Esophagus squamous epithelium (tissue), 4 donors: ENCODE measurements around the gene BPGM.

Experiments
- POLR2A ChIP-seq, 4 donors: fragments of 450-650 bp; IDR thresholded peaks; one replicate each; pipeline ENCODE4 v1.6.1; 2017; ENCODE audit warnings: antibody characterized with exemption in 4 of 4, mild to moderate bottlenecking in 4 of 4, moderate library complexity in 3 of 4
- TF ChIP-seq, protein P1 (sequence below), 6 experiments: fragments of 450-650 bp in 4 of 6; fragments of 200-600 bp in 2 of 6; sonication (generic) in 2 of 6; IDR thresholded peaks; one replicate each; pipeline ENCODE4 v1.5.1; 2016 to 2019; ENCODE audit warnings: antibody characterized with exemption in 6 of 6, mild to moderate bottlenecking in 4 of 6, moderate library complexity in 4 of 6

DNA sequence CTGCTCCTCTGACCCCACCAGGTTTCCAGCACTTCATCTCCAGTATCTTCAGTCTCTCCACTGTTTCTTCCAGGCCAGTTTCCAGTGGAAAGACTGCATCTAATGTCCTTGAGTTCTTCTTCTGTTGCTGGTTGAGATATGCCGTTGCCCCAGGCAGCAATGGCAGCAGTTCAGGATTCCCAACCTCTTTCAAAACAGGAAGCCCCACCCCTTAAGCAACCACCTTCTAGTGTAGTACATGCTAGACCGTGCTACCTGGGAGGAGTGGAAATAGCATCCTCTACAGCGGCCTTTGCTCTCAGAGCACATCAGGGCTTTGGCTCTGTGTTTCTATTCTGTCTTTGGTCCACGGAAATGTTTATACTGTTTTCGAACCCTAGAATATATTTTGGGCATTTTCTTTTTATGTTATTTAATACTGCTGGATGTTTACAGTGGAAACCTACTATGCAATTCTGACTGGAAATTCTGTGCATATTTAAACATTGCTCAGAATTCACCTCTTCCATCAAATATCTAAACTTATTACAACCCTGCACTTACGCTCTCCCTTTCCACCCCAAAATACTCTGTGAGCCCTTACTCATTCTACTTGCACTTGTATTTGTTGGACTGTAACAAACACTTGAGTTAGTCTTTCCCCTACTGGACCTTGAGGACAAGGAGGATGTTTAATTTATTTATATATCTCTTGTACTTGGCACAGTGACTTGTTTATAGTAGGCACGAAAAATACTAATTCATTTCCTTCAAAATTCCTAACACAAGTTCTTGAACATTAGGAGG lies 8.5 kb upstream of the BPGM start:
- TF ChIP-seq, protein P1, sequence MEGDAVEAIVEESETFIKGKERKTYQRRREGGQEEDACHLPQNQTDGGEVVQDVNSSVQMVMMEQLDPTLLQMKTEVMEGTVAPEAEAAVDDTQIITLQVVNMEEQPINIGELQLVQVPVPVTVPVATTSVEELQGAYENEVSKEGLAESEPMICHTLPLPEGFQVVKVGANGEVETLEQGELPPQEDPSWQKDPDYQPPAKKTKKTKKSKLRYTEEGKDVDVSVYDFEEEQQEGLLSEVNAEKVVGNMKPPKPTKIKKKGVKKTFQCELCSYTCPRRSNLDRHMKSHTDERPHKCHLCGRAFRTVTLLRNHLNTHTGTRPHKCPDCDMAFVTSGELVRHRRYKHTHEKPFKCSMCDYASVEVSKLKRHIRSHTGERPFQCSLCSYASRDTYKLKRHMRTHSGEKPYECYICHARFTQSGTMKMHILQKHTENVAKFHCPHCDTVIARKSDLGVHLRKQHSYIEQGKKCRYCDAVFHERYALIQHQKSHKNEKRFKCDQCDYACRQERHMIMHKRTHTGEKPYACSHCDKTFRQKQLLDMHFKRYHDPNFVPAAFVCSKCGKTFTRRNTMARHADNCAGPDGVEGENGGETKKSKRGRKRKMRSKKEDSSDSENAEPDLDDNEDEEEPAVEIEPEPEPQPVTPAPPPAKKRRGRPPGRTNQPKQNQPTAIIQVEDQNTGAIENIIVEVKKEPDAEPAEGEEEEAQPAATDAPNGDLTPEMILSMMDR (IDR thresholded peaks at IDR 0.05) = no peak
- TF ChIP-seq POLR2A (IDR thresholded peaks at IDR 0.05) = no peak
